Esophagus squamous epithelium (tissue), 5 donors: Measurements from ENCODE around the gene KRI1. TPM values are rescaled to one million over a fixed set of nuclear protein-coding genes. Genes with fewer than 3 reads are reported as not detected.
"Not testable (repeated sequence)": the region's sequence is repeated elsewhere in the genome, so short reads cannot be mapped to it uniquely, and the experiment has no call there.

Experiments
- DNase-seq: peaks from one replicate; lab custom pipeline; 2025; lab: John Stamatoyannopoulos, UW
- H3K27ac ChIP-seq, 4 donors: fragments of 200-600 bp; sonication (generic); one replicate each; pipeline ENCODE4 v1.5.1; 2016 to 2019; ENCODE audit warnings: mild to moderate bottlenecking in 1 of 4
- H3K27me3 ChIP-seq, 4 donors: fragments of 200-600 bp; sonication (generic); 1 replicate in 3 of 4; 2 replicates in 1 of 4; pipeline versions ENCODE4 v1.5.1 to v1.6.0; 2017 to 2021; ENCODE audit warnings: antibody characterized with exemption in 1 of 4
- H3K36me3 ChIP-seq, 3 donors: fragments of 200-600 bp; sonication (generic); one replicate each; pipeline ENCODE4 v1.5.1; 2016 to 2019
- H3K4me1 ChIP-seq, 3 donors: fragments of 200-600 bp; sonication (generic); one replicate each; pipeline ENCODE4 v1.5.1; 2017 to 2019
- H3K4me3 ChIP-seq, 4 donors: fragments of 200-600 bp; sonication (generic); 1 replicate in 3 of 4; 2 replicates in 1 of 4; pipeline ENCODE4 v1.5.1; 2016 to 2019; ENCODE audit warnings: mild to moderate bottlenecking in 2 of 4, moderate library complexity in 1 of 4
- H3K9me3 ChIP-seq, 3 donors: fragments of 200-600 bp; sonication (generic); one replicate each; pipeline ENCODE4 v1.5.1; 2016 to 2019
- POLR2A ChIP-seq, 4 donors: fragments of 450-650 bp; IDR thresholded peaks; one replicate each; pipeline ENCODE4 v1.6.1; 2017; ENCODE audit warnings: antibody characterized with exemption in 4 of 4, mild to moderate bottlenecking in 4 of 4, moderate library complexity in 3 of 4
- WGBS, 2 donors: methylation state at CpG; one replicate each; pipeline ENCODE4 v1.1.5; 2018; 5-methylcytosine and 5-hydroxymethylcytosine counted together
- intact Hi-C: fragments of 100-400 bp; cut with DNase I; formaldehyde crosslinking; loops from one replicate; pipeline ENCODE4 v1.15.0; 2022
- total RNA-seq, 4 donors: library from RNA; depleted of rRNA; stranded (reverse); fragments of >200 nt; gene quantifications; one replicate each; pipeline ENCODE4 v1.1.0, GENCODE V29; 2016
- TF ChIP-seq, protein P1 (sequence below), 6 experiments: fragments of 450-650 bp in 4 of 6; fragments of 200-600 bp in 2 of 6; sonication (generic) in 2 of 6; IDR thresholded peaks; one replicate each; pipeline ENCODE4 v1.5.1; 2016 to 2019; ENCODE audit warnings: antibody characterized with exemption in 6 of 6, mild to moderate bottlenecking in 4 of 6, moderate library complexity in 4 of 6
- donor health status: DM: yes; HTN: yes; CAD: no.

The KRI1 gene
- total RNA-seq, 4 donors from 2014 or later, result 18.2 to 30.3 (median 23.9) TPM

- intact Hi-C loops, result no loop called here
- Histone ChIP-seq H3K36me3 (peaks cover 0 to 28% (median 10%) of the 10 kb centered on the region in 3 donors), H3K27me3 (peaks cover 0 to 6% (median 0%) of the 10 kb centered on the region in 4 donors), H3K4me3 (peak overlapping the region in 3 of 4 donors; percentile 82 to 93 (median 89)), H3K27ac (peak overlapping the region; percentile 86 to 98 (median 96)), H3K9me3 (no peaks in the 10 kb centered on the region), H3K4me1 (peaks cover 17 to 45% (median 20%) of the 10 kb centered on the region in 3 donors)
- 45 to 47% methylated on average over 8 of the region's 8 CpGs for WGBS, 2 donors
- DNase-seq, result no peak
- TF ChIP-seq POLR2A (IDR thresholded peaks at IDR 0.05), result no peak
- TF ChIP-seq, protein P1, sequence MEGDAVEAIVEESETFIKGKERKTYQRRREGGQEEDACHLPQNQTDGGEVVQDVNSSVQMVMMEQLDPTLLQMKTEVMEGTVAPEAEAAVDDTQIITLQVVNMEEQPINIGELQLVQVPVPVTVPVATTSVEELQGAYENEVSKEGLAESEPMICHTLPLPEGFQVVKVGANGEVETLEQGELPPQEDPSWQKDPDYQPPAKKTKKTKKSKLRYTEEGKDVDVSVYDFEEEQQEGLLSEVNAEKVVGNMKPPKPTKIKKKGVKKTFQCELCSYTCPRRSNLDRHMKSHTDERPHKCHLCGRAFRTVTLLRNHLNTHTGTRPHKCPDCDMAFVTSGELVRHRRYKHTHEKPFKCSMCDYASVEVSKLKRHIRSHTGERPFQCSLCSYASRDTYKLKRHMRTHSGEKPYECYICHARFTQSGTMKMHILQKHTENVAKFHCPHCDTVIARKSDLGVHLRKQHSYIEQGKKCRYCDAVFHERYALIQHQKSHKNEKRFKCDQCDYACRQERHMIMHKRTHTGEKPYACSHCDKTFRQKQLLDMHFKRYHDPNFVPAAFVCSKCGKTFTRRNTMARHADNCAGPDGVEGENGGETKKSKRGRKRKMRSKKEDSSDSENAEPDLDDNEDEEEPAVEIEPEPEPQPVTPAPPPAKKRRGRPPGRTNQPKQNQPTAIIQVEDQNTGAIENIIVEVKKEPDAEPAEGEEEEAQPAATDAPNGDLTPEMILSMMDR (IDR thresholded peaks at IDR 0.05), result no peak
Observed at GRCh38 chr19:10543059-10543419, 22.8 kb downstream of the KRI1 start.

GRCh38 chr19:10539016-10539415 lies 26.8 kb downstream of the KRI1 start:
- H3K36me3 ChIP-seq, intact Hi-C loops, H3K27ac ChIP-seq, H3K4me3 ChIP-seq, DNase-seq, H3K9me3 ChIP-seq: not testable (repeated sequence)
- H3K4me1 ChIP-seq, result peaks cover 0 to 37% (median 14%) of the 10 kb centered on the region in 3 donors
- WGBS, 2 donors, result 53 to 83% methylated on average over 5 to 7 of the region's 9 CpGs
- H3K27me3 ChIP-seq, result peaks cover 0 to 17% (median 0%) of the 10 kb centered on the region in 4 donors

- Histone ChIP-seq H3K27ac (no peak overlapping the region), H3K9me3 (no peaks in the 10 kb centered on the region), H3K27me3 (peaks cover 0 to 17% (median 0%) of the 10 kb centered on the region in 4 donors), H3K36me3 (no peaks in the 10 kb centered on the region), H3K4me1 (peaks cover 0 to 41% (median 16%) of the 10 kb centered on the region in 3 donors), H3K4me3 (no peak overlapping the region)
- intact Hi-C loops, result no loop called here
- TF ChIP-seq, protein P1 (IDR thresholded peaks at IDR 0.05), result no peak
- no peak for TF ChIP-seq POLR2A (IDR thresholded peaks at IDR 0.05)
- DNase-seq, result no peak
- 67 to 68% methylated on average over 19 to 20 of the region's 20 CpGs for WGBS, 2 donors
Observed at GRCh38 chr19:10538204-10538983, 27.4 kb downstream of the KRI1 start.

- Histone ChIP-seq H3K36me3 (no peaks in the 10 kb centered on the region), H3K27me3 (peaks cover 0 to 17% (median 0%) of the 10 kb centered on the region in 4 donors), H3K4me3 (no peak overlapping the region), H3K4me1 (peaks cover 0 to 39% (median 12%) of the 10 kb centered on the region in 3 donors), H3K9me3 (no peaks in the 10 kb centered on the region), H3K27ac (no peak overlapping the region)
- TF ChIP-seq POLR2A (IDR thresholded peaks at IDR 0.05), result no peak
- TF ChIP-seq, protein P1 (IDR thresholded peaks at IDR 0.05), result no peak
- no peak for DNase-seq
- intact Hi-C loops, result no loop called here
- 67 to 78% methylated on average over 11 of the region's 11 CpGs for WGBS, 2 donors
Observed at GRCh38 chr19:10537668-10538067, 28.1 kb downstream of the KRI1 start.

GRCh38 chr19:10535613-10536012 lies 30.2 kb downstream of the KRI1 start:
- TF ChIP-seq, protein P1 (IDR thresholded peaks at IDR 0.05), result no peak
- no peak for TF ChIP-seq POLR2A (IDR thresholded peaks at IDR 0.05)

More at GRCh38 chr19:10535613-10536012, 30.2 kb downstream of the KRI1 start:
- H3K27me3 ChIP-seq, result peaks cover 0 to 17% (median 0%) of the 10 kb centered on the region in 4 donors
- no peaks in the 10 kb centered on the region for H3K36me3 ChIP-seq
- H3K4me1 ChIP-seq, result peaks cover 0 to 32% (median 12%) of the 10 kb centered on the region in 3 donors
- DNase-seq, result no peak
- 31 to 55% methylated on average over 5 to 6 of the region's 6 CpGs for WGBS, 2 donors
- no peaks in the 10 kb centered on the region for H3K9me3 ChIP-seq
- H3K4me3 ChIP-seq, result no peak overlapping the region
- peak overlapping the region; percentile 45 to 75 (median 71) for H3K27ac ChIP-seq
- intact Hi-C loops, result no loop called here
